DMS79 treated with DMSO at 0.1 percent for 48 hours (cell line): ENCODE measurements around the gene LRRC47.

Source experiments
- DNase-seq: peaks from one replicate; lab custom pipeline; 2025; lab: John Stamatoyannopoulos, UW

LRRC47 gene

DNA sequence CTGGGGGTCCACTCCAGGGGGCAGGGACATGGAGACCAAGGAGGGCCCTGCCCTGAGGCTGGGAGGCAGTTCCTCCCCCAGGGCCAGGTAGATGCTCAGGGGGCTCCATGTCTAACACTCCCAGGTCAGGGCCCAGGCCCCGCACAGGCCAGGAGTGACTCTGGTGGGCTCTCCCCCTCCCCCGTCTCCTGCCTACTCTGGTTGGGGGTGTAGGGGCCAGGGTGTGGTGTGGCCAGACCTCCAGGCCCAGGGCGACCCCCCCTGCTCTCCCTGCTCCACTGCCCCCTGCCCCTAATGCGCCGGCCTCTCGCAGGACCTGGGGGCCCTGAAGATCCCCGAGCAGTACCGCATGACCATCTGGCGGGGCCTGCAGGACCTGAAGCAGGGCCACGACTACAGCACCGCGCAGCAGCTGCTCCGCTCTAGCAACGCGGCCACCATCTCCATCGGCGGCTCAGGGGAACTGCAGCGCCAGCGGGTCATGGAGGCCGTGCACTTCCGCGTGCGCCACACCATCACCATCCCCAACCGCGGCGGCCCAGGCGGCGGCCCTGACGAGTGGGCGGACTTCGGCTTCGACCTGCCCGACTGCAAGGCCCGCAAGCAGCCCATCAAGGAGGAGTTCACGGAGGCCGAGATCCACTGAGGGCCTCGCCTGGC is 63.7 kb downstream of the LRRC47 start:
- DNase-seq: no peak

DNA sequence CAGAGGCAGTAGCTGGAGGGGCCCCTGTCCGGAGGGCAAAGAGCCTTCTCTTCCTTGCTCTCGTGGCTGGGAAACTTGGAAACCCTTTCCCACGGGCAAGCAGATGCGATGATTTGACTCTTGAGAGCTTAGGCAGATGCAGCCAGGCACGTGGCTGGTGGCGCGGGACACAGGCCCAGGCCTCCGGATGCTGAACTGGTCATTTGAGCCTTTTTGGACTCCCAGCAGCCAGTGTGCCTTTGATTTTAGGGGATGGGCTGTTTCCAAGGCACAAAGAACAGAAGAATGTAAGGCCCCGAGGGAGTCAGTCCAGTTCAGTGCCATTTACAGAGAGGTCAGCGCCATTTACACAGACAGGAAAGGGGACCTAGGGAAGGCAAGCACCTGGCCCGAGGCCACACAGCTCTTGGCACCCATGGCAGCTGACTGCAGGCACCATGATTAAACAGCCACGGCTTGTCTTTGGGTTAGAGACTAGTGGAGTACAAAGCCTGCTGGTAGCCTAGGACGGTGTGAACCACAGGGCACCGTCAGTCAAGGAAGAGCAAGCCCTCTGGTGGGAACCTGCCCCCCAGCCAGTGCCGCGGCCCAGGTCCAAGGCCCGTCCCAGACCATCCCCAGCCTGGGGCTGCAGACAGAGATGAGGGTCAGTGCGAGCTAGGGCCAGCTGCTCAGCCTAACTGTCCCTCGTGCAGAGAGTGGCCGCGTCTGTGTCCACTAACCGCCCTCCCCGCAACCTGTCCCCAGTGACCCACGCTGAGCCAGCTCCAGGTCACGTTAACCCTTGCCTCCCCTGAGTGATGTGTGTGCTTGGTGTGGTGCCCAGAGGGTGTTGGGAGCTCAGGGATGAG is 64.5 kb downstream of the LRRC47 start:
- DNase-seq: no peak

DNA sequence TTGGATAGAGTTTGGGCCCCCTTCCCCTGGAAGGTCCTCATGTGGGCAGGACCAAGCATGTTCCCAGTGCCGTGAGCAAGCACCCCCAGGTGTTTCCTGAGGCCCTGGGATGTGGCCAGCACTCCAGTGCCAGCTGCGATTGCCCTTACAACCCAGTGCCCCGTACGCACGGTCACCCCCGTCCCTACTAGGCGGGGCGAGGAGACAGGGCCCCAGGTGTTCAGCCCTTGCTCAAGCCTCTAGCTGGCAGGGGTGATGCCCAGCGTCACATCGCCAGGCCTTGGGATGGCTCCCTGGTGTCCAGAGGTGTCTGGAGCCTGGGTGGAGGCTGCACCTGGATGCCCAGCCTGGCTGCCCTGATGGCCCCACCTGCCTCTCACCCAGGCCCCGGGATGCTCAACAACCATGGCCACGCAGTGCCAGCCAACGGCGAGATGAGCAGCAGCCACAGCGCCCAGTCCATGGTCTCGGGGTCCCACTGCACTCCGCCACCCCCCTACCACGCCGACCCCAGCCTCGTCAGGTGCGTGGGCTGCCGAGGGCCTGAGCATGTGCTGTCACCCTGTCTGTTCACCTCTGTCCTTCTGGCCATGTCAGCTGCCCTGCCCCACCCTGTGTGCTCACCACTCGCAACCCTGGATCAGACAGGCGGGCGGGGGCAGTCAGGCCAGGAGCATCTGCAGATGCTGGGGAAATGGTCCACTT is 65.6 kb downstream of the LRRC47 start:
- DNase-seq: peak; percentile 89

DNA sequence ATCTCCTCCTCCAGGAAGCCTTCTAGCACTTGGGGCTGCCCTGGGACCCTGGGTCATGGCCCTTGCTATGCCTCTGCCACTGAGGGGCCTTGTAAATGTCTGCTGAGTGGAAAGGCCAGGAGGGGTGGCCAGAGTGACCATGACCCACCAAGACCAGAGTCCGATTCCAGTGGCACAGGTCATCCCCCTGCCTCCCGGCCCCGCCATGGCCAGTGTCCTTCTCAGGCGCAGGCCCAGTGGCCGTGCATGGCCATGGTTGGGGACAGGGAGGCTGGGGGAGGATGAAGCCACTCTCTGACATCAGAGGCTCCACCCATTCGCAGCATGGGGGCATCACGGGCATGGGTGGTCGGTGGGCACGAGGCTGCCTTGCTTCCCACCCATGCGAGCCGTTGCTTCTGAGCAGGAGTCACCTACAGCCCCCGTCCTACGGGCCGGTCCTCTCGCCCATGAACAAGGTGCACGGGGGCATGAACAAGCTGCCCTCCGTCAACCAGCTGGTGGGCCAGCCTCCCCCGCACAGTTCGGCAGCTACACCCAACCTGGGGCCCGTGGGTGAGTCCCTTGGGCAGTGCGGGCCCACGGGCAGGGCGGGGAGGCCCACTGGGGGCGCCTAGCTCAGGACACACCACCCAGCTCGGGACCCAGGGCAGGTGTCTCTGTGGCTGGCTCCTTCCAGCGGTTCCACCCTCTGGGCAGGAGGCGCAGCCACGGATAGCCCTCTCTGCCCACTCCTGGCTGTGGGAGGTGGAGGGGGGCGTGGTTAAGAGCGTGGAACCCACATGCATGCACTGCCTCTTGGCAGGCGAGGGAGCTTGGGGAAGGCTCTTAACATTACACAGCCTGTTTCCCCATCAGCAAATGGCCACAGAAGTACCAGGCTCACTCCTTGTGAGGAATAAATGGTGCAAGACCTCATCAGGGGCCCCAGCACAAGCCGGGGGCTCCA is 66.4 kb downstream of the LRRC47 start:
- DNase-seq: peak; percentile 89
